ENCODE measurements around the gene TPCN1.

GRCh38 chr12:113237748-113238147 is 16.5 kb downstream of the TPCN1 start:
- TF ChIP-seq CTCF (IDR thresholded peaks at IDR 0.05) = no peak
- TF ChIP-seq POLR2A (IDR thresholded peaks at IDR 0.05) = no peak
